NCI-H2107 treated with DMSO at 0.1 percent for 48 hours (cell line): ENCODE data around the gene SH3BP4.
"Not testable (repeated sequence)": the region's sequence is repeated elsewhere in the genome, so short reads cannot be mapped to it uniquely, and the experiment has no call there.

Source experiments
- DNase-seq: peaks from one replicate; lab custom pipeline; 2025; ENCODE audit not compliant: unreplicated experiment; lab: John Stamatoyannopoulos, UW

Gene SH3BP4

GRCh38 chr2:235051436-235052260, 99.8 kb downstream of the SH3BP4 start:
- DNase-seq, result no peak

DNA sequence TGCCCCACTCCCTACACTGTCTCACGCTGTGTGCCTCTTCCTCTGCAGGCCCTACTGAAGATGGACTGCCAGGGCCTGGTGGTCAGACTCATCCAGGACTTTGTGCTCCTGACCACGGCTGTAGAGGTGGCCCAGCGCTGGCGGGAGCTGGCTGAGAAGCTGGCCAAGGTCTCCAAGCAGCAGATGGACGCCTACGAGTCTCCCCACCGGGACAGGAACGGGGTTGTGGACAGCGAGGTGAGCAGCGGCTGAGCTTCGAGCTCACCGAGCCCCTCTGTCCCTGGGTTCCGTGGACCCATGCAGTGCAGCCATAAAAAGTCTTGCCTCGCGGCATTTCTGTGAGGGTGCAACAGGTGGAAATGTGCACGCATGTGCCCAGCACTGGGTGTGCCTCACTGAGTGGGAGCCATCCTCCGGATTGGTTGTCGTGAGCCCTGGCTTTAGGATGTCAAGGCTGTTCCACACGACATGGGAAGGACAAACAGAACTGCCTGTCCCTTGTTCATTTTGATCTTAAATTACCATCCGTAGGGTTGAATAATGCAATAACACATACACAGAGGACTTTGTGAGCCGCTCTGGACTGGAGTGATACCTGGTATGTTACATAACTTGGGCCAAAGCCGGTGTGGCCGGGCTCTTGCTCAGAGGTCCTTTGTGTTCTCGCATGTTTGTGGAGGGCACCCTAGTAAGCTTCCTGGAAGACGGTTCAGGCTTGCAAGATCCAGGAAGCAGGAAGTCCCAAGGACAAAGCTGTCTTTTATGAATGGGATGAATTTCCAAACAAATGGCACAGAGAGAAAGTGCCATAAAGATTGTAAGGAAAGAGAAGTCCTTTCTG, 100.9 kb downstream of the SH3BP4 start:
- DNase-seq, result no peak

DNA sequence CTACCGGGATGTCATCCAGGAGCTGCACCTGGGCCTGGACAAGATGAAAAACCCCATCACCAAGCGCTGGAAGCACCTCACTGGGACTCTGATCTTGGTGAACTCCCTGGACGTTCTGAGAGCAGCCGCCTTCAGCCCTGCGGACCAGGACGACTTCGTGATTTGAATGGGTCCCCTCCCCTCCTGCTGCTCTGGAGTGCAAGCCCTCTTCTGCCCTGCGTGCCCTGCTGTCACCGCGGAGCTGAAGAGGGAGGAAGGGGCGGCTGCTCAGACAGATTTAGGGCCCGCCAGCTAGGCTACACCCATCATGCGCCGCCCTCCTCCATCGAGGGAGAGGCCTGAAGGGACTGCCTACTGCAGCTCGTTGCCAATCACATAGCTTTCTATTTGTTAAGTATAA, 101.8 kb downstream of the SH3BP4 start:
- no peak for DNase-seq

- DNase-seq, result no peak
Observed at GRCh38 chr2:235054475-235054874, 102.7 kb downstream of the SH3BP4 start.

DNA sequence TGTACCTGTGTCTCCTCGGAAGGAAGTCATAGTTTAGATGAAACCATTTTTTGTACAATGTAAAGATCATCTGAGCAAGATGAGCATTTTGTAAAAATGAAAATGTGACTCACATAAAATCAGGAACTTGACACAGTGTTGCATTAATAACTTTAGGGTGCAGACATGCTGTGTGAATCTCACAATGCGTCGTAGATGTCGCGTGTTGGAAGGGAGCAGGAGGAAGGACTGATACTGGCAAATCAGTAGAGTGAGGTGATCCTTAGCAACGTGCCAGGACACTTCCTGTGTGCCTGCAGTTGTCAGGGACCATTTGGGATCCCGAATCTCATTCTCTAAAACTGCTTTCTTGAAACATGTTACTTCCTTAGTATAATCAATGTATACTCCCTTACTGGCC, 103.1 kb downstream of the SH3BP4 start:
- no peak for DNase-seq

GRCh38 chr2:235055891-235056516, 104.2 kb downstream of the SH3BP4 start:
- DNase-seq, result peak; percentile 55

- DNase-seq, result no peak
Observed at GRCh38 chr2:235056768-235057167, 105.0 kb downstream of the SH3BP4 start.

GRCh38 chr2:235057616-235058015, 105.8 kb downstream of the SH3BP4 start:
- DNase-seq, result not testable (repeated sequence)

- DNase-seq, result no peak
Observed at GRCh38 chr2:235059161-235059560, 107.3 kb downstream of the SH3BP4 start.

DNA sequence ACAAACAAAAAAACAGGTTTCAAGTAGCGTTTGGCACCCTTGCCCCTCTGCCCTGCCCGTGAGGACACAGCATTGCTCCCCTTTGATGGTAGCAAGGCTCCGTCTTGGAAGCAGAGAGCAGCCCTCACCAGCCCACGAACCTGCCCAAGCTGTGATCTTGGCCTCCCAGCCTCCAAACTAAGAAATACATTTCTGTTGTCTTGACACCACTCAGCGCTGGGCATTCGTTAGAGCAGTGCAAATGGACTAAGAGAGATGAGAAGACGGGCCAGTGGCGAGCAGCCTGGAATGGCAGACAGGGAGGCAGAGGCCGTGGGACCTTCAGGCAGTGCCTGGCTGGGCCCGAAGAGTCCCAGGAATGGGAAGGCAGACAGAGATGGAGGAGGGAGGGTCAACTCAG, 109.8 kb downstream of the SH3BP4 start:
- no peak for DNase-seq

DNA sequence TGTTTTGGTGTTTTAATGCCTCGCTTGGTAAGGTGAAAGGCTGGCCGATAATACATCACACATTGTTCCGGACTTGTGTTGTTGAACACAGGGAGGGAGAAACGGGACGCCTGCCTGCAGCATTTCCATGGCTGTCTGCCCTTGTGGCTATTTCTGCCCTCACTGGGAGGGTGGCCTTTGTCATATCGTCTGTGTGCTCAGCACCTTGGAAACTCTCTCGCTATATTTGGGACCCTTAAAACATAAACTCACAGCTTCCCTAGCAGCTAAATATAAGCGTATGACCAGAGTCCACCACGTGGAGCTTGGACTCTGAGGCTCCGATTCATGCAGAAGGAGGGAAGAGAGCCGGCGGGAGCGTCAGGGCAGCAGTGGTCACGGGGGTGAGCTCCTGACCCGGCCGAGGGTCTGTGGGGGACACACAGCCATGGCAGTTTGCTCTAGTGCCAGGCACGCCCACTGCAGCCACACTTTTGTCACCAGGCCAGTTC, 111.7 kb downstream of the SH3BP4 start:
- DNase-seq, result no peak

DNA sequence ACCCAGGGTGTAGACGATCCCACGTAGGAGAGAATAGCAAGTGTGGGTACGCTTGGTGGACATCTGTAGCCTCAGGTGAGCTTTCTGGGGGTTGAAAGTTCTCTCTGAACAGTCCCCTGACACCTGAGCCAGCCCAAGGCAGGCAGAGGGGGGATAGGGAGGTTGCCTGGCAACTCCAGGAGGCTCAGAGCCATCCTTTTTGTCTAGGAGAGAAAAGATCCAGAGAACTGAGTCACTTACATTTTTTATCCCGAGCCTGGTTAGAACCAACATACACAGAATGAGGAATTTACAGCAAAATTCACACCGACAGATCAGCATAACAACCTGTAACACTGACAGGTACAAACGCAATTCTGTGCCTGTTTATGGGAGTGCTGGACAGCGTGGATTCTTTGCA, 113.2 kb downstream of the SH3BP4 start:
- no peak for DNase-seq

DNA sequence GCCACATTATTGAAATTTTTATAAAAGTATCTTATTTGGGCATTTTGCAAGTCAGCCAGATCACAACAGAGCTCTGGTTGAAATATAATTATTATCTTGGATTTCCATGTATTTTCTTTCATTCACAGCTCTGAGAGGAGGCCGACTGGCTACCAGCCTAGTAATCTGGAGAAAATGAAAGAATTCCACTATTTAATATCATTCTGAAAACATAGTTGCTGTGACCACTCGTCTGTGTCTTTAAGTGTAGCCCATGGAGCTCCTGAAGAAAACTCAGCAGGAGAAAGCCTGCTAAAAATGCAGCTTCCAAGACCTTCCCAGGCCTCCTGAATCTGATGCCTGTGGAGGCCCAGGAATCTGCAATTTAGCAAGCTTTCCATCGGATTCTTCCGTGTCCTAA, 114.7 kb downstream of the SH3BP4 start:
- no peak for DNase-seq

- DNase-seq, result peak; percentile 38
Observed at GRCh38 chr2:235066895-235067294, 115.1 kb downstream of the SH3BP4 start.

DNA sequence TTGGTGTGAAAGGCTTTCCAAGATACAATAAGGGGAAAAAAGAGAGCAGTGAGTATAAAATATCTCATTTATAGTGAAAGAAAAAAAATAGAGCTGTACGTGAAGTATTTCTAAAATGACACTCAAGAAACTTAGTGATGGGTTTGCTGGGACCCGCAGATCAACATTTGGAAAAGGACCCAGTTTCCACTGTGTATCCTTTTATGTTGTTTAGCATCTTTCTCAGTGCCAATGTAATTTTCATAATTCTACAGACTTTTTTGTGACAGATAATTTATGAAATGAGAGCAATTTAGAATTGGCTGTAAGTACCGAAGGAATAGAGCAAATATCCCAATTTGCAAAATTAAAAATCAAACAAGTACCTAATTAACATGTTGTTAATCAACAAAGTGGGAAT, 116.9 kb downstream of the SH3BP4 start:
- no peak for DNase-seq

- no peak for DNase-seq
Observed at GRCh38 chr2:235070063-235070706, 118.4 kb downstream of the SH3BP4 start.

- DNase-seq, result no peak
Observed at GRCh38 chr2:235073868-235074413, 122.1 kb downstream of the SH3BP4 start.

GRCh38 chr2:235077046-235077445, 125.2 kb downstream of the SH3BP4 start:
- DNase-seq, result no peak

DNA sequence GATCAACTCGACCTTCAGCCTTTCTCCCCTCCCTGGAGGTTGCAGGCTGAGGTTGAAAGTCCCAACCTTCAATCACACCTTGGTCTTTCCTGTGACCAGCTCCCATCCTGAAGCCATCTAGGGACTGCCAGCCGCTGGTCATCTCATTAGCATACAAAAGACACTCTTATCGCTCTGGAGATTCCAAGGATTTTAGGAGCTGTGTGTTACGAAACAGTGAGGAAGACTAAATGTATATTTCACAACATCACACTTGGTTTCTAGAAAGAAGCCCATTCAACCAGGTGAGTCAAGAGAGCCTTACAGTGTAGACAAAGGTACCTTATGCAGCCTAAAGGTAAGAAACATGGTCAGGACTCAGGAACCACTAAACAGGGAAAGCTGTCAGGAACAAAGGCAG, 126.4 kb downstream of the SH3BP4 start:
- no peak for DNase-seq

DNA sequence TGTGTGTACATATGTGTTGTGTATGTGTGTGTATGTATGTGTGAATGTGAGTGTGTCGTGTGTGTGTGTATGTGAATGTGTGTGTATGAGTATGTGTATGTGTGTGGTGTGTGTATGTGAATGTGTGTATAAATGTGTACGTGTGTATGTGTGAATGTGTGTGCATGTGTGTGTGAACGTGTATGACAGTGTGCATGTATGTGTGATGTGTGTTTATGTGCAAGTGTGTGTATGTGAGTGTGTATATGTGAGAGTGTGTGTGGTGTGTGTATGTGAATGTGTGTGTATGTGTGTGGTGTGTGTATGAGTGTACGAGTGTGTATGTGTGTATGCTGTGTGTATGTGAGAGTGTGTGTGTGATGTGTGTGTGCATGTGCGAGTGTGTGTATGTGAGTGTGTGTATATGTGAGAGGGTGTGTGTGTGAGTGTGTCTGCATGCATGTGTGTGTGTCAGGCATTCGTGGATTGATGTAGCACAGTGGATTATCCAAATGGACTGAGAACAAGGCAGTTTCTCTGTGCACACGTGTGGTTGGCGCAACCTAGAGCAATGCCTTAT, 127.2 kb downstream of the SH3BP4 start:
- no peak for DNase-seq
